Fibroblast of villous mesenchyme (primary cell): ENCODE measurements around the gene RRP1B. TPM values are rescaled to one million over a fixed set of nuclear protein-coding genes. Genes with fewer than 3 reads are reported as not detected.
A peak's percentile ranks its signal among the peaks of the same experiment; 100 is the strongest.

Source experiments
- DNase-seq: peaks from one replicate; pipeline ENCODE4 v3.0.0-alpha.2; 2010; ENCODE audit warnings: low read depth
- H3K4me3 ChIP-seq: 2 replicates; pipeline ENCODE4 v1.5.1; 2011; ENCODE audit warnings: low read depth, mild to moderate bottlenecking, low read length
- CTCF ChIP-seq: IDR thresholded peaks from 2 replicates; pipeline ENCODE4 v1.5.1; 2012; ENCODE audit warnings: low read depth, mild to moderate bottlenecking, low read length; ENCODE audit not compliant: insufficient read depth
- total RNA-seq: library from RNA; depleted of rRNA; stranded (reverse); fragments of >200 nt; gene quantifications from 2 replicates; pipeline ENCODE4 v1.2.3, GENCODE V29; 2012

RRP1B gene
- total RNA-seq, 1 donor: 36.3 TPM

GRCh38 chr21:43658088-43658741 is 1.1 kb upstream of the RRP1B start:
- no peak for TF ChIP-seq CTCF
- no peak overlapping the region for H3K4me3 ChIP-seq
- no peak for DNase-seq

GRCh38 chr21:43658769-43659135 is 608 bp upstream of the RRP1B start:
- DNase-seq: no peak
- no peak overlapping the region for H3K4me3 ChIP-seq
- no peak for TF ChIP-seq CTCF

- no peak overlapping the region for H3K4me3 ChIP-seq
- no peak for DNase-seq
- TF ChIP-seq CTCF: no peak
These were observed 2.9 kb downstream of the RRP1B start for GRCh38 chr21:43662286-43662685.

- no peak for DNase-seq
- H3K4me3 ChIP-seq: no peak overlapping the region
- no peak for TF ChIP-seq CTCF
These were observed 3.7 kb downstream of the RRP1B start for GRCh38 chr21:43663033-43663432.

- DNase-seq: no peak
- H3K4me3 ChIP-seq: no peak overlapping the region
- no peak for TF ChIP-seq CTCF
These were observed 5.0 kb downstream of the RRP1B start for GRCh38 chr21:43664358-43664757.

GRCh38 chr21:43665879-43666278 is 6.5 kb downstream of the RRP1B start:
- no peak overlapping the region for H3K4me3 ChIP-seq
- no peak for TF ChIP-seq CTCF
- DNase-seq: no peak

- DNase-seq: peak; percentile 62
- TF ChIP-seq CTCF: no peak
- no peak overlapping the region for H3K4me3 ChIP-seq
These were observed 8.0 kb downstream of the RRP1B start for GRCh38 chr21:43667191-43667904.
